ENCODE data around the gene MAPRE2.

The MAPRE2 gene

DNA sequence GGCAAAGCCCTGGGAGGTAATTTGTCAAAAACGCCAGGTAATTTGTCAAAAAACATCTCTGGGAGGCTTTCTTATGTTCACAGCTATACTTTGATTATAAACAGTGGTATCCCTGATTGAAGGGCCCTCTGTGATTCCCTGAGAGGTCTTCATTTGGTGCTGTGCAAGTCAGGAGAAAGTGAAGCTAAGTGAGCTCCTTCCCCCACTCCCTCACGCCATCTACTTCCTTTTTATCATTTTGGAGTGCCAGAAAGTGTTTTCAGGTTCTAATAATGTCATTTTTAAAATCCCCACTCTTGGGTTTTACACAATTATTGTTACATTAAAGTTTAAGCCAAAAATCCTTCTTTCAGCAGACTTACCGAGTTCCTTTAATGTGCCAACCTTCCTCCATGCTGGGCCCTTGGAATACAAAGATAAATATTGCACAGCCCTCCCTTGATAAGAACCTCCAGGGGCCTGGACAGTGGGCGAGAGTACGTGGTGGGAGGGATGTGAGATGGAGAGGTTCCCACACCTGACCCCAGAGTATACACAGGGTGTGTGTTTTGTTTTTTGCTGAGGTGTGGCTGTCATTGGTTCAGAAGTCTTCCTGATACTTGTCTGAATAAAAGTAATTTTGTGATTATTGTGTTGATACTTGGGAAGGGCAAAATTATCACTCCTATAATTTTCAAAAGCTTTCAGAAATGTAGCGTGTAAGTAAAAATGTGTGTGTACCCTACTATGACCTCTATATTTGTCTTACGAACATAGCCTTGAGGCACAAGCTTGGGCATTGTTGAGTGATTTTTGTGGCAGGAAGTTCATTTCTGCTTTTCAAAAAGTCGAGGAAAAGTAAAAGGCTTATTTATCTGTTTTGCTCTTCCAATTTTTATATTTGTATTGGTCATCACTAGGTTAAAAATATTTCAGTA lies 8.2 kb downstream of the MAPRE2 start:
- DNase-seq (no peak), ATAC-seq (peak; percentile 19)
- peak overlapping the region; percentile 84 to 87 for H3K4me3 Mint-ChIP-seq
- H3K27me3 Mint-ChIP-seq = no peaks in the 10 kb centered on the region
- H3K4me1 Mint-ChIP-seq = peaks cover 75% of the 10 kb centered on the region
- H3K27ac Mint-ChIP-seq = peak overlapping the region; percentile 85 to 96
- no peaks in the 10 kb centered on the region for H3K9me3 Mint-ChIP-seq

DNA sequence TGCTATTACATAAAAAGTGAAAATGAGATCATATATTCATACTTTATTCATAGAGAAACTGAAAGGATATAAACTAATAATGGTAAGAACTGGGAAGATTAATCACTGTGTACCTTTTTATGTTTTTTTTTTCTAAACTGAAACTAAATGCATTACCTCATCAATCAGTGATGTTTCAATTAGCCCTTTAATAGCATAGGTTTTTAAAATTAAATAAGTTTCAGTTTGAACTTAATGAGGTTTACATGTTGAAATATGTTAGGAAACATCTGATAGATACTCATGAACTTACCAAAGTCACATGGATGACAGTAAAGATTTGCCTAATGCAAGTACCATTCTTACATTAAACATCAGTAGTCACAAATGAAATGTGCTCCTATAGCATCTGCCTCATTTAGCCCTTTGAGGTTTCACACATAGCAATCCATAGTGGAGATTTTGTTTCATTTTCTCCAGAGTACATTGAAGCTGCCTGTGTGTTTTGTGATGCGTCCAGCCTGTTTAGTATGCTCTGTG lies 8.9 kb downstream of the MAPRE2 start:
- H3K4me3 Mint-ChIP-seq = peak overlapping the region; percentile 84 to 87
- peak overlapping the region; percentile 85 to 96 for H3K27ac Mint-ChIP-seq
- H3K9me3 Mint-ChIP-seq = no peaks in the 10 kb centered on the region
- no peak for DNase-seq
- H3K4me1 Mint-ChIP-seq = peaks cover 70% of the 10 kb centered on the region
- ATAC-seq = peak; percentile 81
- H3K27me3 Mint-ChIP-seq = no peaks in the 10 kb centered on the region

DNA sequence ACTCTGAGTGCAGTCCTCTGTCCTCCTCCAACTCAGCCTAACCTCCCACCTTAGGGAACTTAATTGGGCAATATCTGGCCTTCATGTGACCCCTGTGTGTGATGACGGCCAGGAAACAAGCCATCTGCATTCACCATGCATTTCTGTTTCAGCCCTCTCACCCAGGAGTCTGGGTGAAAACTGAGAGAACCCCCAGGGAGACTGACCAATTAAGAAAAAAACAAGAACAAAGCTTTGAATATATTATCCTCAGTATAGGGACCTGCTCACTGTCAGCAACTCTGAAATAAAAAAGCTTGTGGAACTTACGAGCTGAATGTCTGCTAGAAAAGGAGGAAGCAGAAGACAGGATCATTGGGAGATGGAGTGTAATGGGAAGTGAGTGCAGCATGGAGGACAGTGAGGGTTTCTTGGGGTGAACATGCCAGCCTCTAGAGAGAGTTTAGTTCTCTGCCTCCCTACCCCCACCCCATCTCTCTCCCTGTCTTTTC lies 9.5 kb downstream of the MAPRE2 start:
- no peaks in the 10 kb centered on the region for H3K9me3 Mint-ChIP-seq
- ATAC-seq = no peak
- no peak for DNase-seq
- H3K27ac Mint-ChIP-seq = no peak overlapping the region
- H3K4me1 Mint-ChIP-seq = peaks cover 69% of the 10 kb centered on the region
- H3K4me3 Mint-ChIP-seq = peak overlapping the region; percentile 39 to 54
- no peaks in the 10 kb centered on the region for H3K27me3 Mint-ChIP-seq

GRCh38 chr18:35051641-35052377 lies 10.6 kb downstream of the MAPRE2 start:
- H3K4me1 Mint-ChIP-seq = peaks cover 58% of the 10 kb centered on the region
- no peak overlapping the region for H3K27ac Mint-ChIP-seq
- H3K9me3 Mint-ChIP-seq = no peaks in the 10 kb centered on the region
- H3K27me3 Mint-ChIP-seq = no peaks in the 10 kb centered on the region
- ATAC-seq (no peak), DNase-seq (no peak)
- H3K4me3 Mint-ChIP-seq = no peak overlapping the region

DNA sequence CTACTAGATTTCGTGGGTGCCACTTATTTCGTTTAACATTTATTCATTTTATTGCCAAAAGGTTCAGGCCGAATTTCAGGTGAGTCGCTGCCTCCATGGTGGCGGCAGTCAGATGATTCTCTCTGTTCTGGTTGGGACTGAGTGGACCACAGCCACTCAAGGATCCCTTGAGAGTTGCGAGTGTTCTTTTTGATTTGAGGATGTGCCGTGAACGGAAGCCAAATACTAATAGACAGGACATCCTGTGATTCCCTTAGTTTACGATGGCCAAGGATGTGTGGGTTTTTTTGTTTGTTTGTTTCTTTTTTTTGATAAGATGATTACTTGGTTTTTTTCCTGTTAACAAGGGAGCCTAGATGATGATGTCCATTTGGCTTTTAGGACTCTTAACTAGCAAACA lies 13.2 kb downstream of the MAPRE2 start:
- Mint-ChIP-seq H3K4me3 (no peak overlapping the region), H3K4me1 (peaks cover 48% of the 10 kb centered on the region), H3K27me3 (no peaks in the 10 kb centered on the region), H3K9me3 (no peaks in the 10 kb centered on the region), H3K27ac (no peak overlapping the region)
- DNase-seq = no peak
- no peak for ATAC-seq

DNA sequence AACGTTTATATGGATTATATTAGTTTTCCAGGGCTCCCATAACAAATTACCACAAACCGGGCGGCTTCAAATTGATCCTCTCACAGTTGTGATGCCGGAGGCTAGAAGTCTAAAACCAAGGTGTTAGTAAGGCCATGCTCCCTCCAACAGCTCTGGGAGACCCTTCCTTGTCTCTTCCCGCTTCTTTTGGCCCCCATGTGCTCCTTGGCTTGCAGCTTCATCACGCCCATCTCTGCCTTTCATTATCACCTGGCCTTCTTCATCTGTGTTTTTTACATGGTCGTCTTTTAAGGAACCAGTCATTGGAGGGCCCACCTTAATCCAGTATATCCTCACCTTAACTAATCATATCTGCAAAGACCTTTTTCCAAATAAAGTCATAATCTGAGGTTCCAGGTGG lies 13.9 kb downstream of the MAPRE2 start:
- H3K4me3 Mint-ChIP-seq = no peak overlapping the region
- DNase-seq = no peak
- H3K4me1 Mint-ChIP-seq = peaks cover 50% of the 10 kb centered on the region
- no peaks in the 10 kb centered on the region for H3K9me3 Mint-ChIP-seq
- no peaks in the 10 kb centered on the region for H3K27me3 Mint-ChIP-seq
- ATAC-seq = no peak
- no peak overlapping the region for H3K27ac Mint-ChIP-seq

DNA sequence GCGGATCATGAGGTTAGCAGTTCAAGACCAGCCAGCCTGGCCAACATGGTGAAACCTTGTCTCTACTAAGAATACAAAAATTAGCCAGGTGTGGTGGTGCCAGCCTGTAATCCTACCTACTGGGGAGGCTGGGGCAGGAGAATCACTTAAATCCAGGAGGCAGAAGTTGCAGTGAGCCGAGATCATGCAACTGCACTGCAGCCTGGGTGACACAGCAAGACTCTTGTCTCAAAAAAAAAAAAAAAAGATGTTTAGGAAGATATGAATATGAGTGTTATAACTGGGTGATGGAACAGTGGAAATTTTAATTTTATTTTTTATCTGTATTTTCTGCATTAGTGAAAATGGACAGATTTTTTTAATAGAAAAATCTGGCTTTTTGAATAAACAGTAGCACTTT lies 14.5 kb downstream of the MAPRE2 start:
- Mint-ChIP-seq H3K27me3 (no peaks in the 10 kb centered on the region), H3K27ac (peak overlapping the region in 1 of 2 donors; percentile 64), H3K9me3 (no peaks in the 10 kb centered on the region), H3K4me1 (peaks cover 50% of the 10 kb centered on the region), H3K4me3 (no peak overlapping the region)
- DNase-seq = no peak
- no peak for ATAC-seq

DNA sequence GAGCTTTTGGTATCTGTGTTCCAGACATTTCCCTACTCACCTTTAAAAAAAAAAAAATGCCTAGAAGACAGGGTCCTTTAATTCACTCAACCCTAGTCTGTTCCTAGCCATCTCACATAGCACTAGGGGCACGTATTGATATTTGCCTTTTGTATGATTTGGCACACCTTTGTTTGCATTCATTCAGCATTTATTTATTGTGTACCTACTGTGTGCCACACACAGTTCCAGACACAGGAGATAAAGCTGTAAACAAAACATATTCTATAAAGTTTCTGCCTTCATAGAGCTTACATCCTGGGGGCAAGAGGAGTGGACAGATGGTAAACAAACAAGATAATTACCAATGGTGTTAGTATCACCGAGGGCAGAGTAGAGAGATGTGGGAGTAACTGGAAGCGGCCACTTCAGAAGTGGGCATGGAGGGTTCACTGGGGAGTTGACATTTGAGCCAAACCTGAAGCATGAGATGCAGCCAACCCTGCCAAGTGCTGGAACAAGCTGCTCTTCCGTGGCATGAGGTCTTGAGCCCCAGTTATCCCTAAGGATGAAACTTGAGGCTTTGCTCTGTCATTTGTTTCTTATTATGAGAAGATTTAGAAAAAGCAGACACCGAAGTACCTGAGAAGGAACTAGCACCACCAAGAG lies 18.2 kb downstream of the MAPRE2 start:
- Mint-ChIP-seq H3K4me1 (peaks cover 49% of the 10 kb centered on the region), H3K4me3 (no peak overlapping the region), H3K27ac (peak overlapping the region in 1 of 2 donors; percentile 45), H3K9me3 (no peaks in the 10 kb centered on the region), H3K27me3 (no peaks in the 10 kb centered on the region)
- DNase-seq (no peak), ATAC-seq (no peak)

DNA sequence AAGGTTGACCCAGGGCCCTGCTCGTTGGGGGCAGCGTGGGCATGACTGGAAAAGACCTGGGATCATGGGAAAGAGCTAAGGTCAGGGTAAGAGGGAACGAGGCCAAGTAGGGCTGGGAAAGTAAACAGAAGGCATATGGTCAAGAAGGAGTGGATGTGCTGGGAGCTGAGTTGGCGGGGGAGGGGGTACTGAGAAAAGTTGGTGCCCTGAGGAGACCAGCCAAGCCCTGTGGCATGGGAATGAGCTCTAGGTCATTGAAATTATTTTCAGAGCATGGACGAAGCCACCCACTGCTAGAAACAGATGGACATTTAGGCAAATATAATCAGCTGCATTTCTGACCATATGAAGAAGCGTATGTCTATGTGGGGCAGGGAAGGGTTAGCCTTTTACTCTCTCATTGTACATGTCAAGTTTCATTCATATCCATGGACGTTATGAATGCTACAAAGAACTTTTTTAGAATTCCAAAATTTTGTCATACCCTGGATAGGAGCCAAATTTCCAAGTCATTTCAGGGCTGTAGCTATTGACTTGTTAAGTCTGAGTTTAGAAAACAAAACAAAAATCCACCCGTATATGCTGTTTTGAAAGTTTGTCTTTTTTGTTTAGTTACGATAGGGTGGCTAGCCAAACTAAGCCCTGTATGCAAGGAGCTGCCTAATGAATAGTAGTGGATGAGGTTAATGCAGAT lies 19.1 kb downstream of the MAPRE2 start:
- ATAC-seq = no peak
- no peak for DNase-seq
- no peak overlapping the region for H3K4me3 Mint-ChIP-seq
- H3K27ac Mint-ChIP-seq = no peak overlapping the region
- no peaks in the 10 kb centered on the region for H3K9me3 Mint-ChIP-seq
- no peaks in the 10 kb centered on the region for H3K27me3 Mint-ChIP-seq
- H3K4me1 Mint-ChIP-seq = peaks cover 44% of the 10 kb centered on the region

DNA sequence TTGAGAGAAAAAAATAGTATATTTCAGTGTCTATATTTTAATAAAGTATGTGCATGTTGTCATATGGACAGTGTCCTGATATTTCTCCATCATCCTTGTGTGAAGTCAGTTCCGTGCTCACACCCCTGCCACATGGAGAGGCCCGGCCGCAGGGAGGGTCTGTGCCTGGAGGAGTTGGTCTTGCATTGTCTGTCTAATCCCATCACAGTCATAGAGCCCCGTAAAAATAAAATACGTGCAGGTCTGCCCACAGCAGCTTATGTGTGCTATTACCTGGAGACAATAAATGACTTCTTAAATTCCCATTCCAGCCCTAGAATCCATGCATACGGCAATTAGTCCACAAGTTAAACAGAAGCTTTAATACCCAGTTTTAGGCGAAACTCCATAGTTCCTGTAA lies 20.1 kb downstream of the MAPRE2 start:
- H3K4me3 Mint-ChIP-seq = no peak overlapping the region
- peaks cover 41% of the 10 kb centered on the region for H3K4me1 Mint-ChIP-seq
- ATAC-seq = no peak
- H3K27me3 Mint-ChIP-seq = no peaks in the 10 kb centered on the region
- no peak for DNase-seq
- H3K9me3 Mint-ChIP-seq = no peaks in the 10 kb centered on the region
- no peak overlapping the region for H3K27ac Mint-ChIP-seq

DNA sequence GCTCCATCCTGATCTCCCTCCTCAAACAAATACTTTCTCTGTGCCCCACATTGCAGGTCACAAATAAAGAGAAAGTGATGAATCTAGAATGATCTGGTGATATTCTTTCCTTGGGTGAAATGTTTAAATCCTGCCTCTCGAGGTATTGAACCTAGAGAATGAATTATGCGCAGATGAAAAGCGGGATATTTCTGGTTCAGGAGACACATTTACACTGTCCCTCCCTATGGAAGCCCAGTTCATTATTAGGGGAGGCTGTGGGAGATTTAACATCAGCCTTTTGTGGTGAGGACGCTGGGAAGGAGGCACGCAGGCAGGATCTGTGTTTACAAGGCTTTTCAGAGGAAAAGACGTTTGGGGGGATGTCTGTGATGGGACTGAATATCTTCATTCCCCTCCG lies 20.6 kb downstream of the MAPRE2 start:
- no peaks in the 10 kb centered on the region for H3K9me3 Mint-ChIP-seq
- no peak for DNase-seq
- peaks cover 41% of the 10 kb centered on the region for H3K4me1 Mint-ChIP-seq
- H3K27ac Mint-ChIP-seq = no peak overlapping the region
- no peaks in the 10 kb centered on the region for H3K27me3 Mint-ChIP-seq
- no peak for ATAC-seq
- no peak overlapping the region for H3K4me3 Mint-ChIP-seq

- no peaks in the 10 kb centered on the region for H3K27me3 Mint-ChIP-seq
- ATAC-seq = no peak
- no peak overlapping the region for H3K27ac Mint-ChIP-seq
- DNase-seq = no peak
- H3K4me1 Mint-ChIP-seq = peaks cover 42% of the 10 kb centered on the region
- H3K4me3 Mint-ChIP-seq = no peak overlapping the region
- H3K9me3 Mint-ChIP-seq = no peaks in the 10 kb centered on the region
Measured at GRCh38 chr18:35062408-35062807, 21.2 kb downstream of the MAPRE2 start.

DNA sequence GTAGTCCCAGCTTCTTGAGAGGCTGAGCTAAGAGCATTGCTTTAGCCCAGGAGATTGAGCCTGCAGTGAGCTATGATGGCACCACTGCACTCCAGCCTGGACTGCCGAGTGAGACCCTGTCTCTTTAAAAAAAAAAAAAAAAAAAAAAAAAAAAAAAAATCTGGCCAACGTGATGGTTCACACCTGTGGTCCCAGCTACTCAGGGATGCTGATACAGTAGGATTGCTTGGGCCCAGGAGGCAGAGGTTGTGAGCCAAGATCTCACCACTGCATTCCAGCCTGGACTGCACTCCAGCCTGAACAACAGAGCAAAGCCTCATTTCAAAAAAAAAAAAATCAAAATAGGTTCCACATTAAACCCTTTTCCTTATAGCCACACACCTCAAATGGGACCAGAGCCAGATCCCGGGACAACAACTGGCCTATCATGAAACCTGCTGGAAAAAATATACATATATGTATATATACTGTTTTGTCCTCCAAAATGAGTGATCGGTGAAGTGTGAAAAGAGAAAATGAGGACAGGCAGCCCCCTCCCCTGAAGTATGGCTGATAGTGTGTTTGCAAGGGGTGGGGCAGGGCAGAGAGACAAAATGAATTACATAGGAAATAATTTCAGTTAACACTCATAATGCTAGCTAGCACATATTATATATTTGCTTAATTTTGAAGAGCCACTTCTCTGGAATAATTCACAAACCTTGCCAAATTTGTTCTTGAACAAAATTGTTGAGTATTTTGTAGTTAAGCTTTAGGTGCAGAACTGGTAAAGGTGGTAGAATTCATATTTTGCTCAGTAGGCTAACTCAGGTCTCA lies 22.9 kb downstream of the MAPRE2 start:
- Mint-ChIP-seq H3K4me1 (peaks cover 43% of the 10 kb centered on the region), H3K27ac (no peak overlapping the region), H3K4me3 (no peak overlapping the region), H3K9me3 (no peaks in the 10 kb centered on the region), H3K27me3 (no peaks in the 10 kb centered on the region)
- DNase-seq (no peak), ATAC-seq (no peak)

- DNase-seq = no peak
- Mint-ChIP-seq H3K27me3 (no peaks in the 10 kb centered on the region), H3K9me3 (no peaks in the 10 kb centered on the region), H3K4me1 (peaks cover 33% of the 10 kb centered on the region), H3K27ac (no peak overlapping the region), H3K4me3 (no peak overlapping the region)
- ATAC-seq = no peak
Measured at GRCh38 chr18:35067454-35067853, 26.2 kb downstream of the MAPRE2 start.
